Vagina (tissue), 2 donors: ENCODE results near the gene TMPRSS7. TPM values are rescaled to one million over a fixed set of nuclear protein-coding genes. Genes with fewer than 3 reads are reported as not detected.

Experiments used
- DNase-seq, 2 donors: peaks; one replicate each; pipeline ENCODE4 v3.0.0-alpha.2; 2017; ENCODE audit errors: extremely low spot score in 2 of 2
- H3K27ac ChIP-seq: fragments of 200-600 bp; sonication (generic); one replicate; pipeline ENCODE4 v1.5.1; 2019
- H3K27me3 ChIP-seq: fragments of 200-600 bp; sonication (generic); one replicate; pipeline ENCODE4 v1.5.1; 2019
- H3K36me3 ChIP-seq, 2 donors: fragments of 200-600 bp; sonication (generic); one replicate each; pipeline ENCODE4 v1.5.1; 2017 to 2019
- H3K4me1 ChIP-seq: fragments of 200-600 bp; sonication (generic); one replicate; pipeline ENCODE4 v1.5.1; 2019
- H3K4me3 ChIP-seq, 2 donors: fragments of 200-600 bp; sonication (generic); 1 replicate in 1 of 2; 2 replicates in 1 of 2; pipeline ENCODE4 v1.5.1; 2016 to 2019
- H3K9me3 ChIP-seq: fragments of 200-600 bp; sonication (generic); one replicate; pipeline ENCODE4 v1.5.1; 2019
- CTCF ChIP-seq, 3 experiments: fragments of 450-650 bp in 2 of 3; fragments of 200-600 bp in 1 of 3; sonication (generic) in 1 of 3; IDR thresholded peaks; one replicate each; pipeline ENCODE4 v1.5.1; 2017 to 2019; ENCODE audit warnings: antibody characterized with exemption in 3 of 3, mild to moderate bottlenecking in 2 of 3, moderate library complexity in 2 of 3
- POLR2A ChIP-seq, 2 donors: fragments of 450-650 bp; IDR thresholded peaks; one replicate each; pipeline ENCODE4 v1.6.1; 2017; ENCODE audit warnings: antibody characterized with exemption in 2 of 2, mild to moderate bottlenecking in 2 of 2, moderate library complexity in 2 of 2
- POLR2AphosphoS5 ChIP-seq, 2 donors: sonication (generic); formaldehyde crosslinking; IDR thresholded peaks; one replicate each; pipeline ENCODE4 v1.9.0; 2017; ENCODE audit warnings: antibody characterized with exemption in 2 of 2, mild to moderate bottlenecking in 2 of 2, low read depth in 1 of 2; ENCODE audit not compliant: insufficient read depth in 1 of 2
- intact Hi-C: fragments of 100-400 bp; cut with DNase I; formaldehyde crosslinking; loops from one replicate; pipeline ENCODE4 v1.15.1; 2023
- total RNA-seq: library from RNA; depleted of rRNA; stranded (reverse); fragments of >200 nt; gene quantifications from one replicate; pipeline ENCODE4 v1.2.3, GENCODE V29; 2016

The TMPRSS7 gene
- total RNA-seq, 1 donor from 2014 or later, result not detected

- TF ChIP-seq POLR2AphosphoS5 (IDR thresholded peaks at IDR 0.05; ENCODE audit: insufficient read depth in 1 of 2, low read depth in 1 of 2), result no peak
- TF ChIP-seq CTCF (IDR thresholded peaks at IDR 0.05), result no peak
- no peak for TF ChIP-seq POLR2A (IDR thresholded peaks at IDR 0.05)
- intact Hi-C loops, result no loop called here
- Histone ChIP-seq H3K4me1 (no peaks in the 10 kb centered on the region), H3K4me3 (no peak overlapping the region), H3K27ac (no peak overlapping the region), H3K36me3 (no peaks in the 10 kb centered on the region), H3K27me3 (no peaks in the 10 kb centered on the region), H3K9me3 (no peaks in the 10 kb centered on the region)
- no peak for DNase-seq
These were observed 22.1 kb upstream of the TMPRSS7 start for GRCh38 chr3:112012205-112012992.

GRCh38 chr3:112013058-112013783 lies 21.3 kb upstream of the TMPRSS7 start:
- Histone ChIP-seq H3K36me3 (no peaks in the 10 kb centered on the region), H3K4me3 (no peak overlapping the region), H3K27ac (no peak overlapping the region), H3K27me3 (no peaks in the 10 kb centered on the region), H3K4me1 (no peaks in the 10 kb centered on the region), H3K9me3 (no peaks in the 10 kb centered on the region)
- TF ChIP-seq CTCF (IDR thresholded peaks at IDR 0.05), result peak; percentile 45 to 52 (median 51)
- TF ChIP-seq POLR2AphosphoS5 (IDR thresholded peaks at IDR 0.05; ENCODE audit: insufficient read depth in 1 of 2, low read depth in 1 of 2), result peak in 1 of 2 donors; percentile 15
- TF ChIP-seq POLR2A (IDR thresholded peaks at IDR 0.05), result no peak
- DNase-seq, result no peak
- intact Hi-C loops, result no loop called here

- no peak for TF ChIP-seq POLR2AphosphoS5 (IDR thresholded peaks at IDR 0.05; ENCODE audit: insufficient read depth in 1 of 2, low read depth in 1 of 2)
- H3K36me3 ChIP-seq, result no peaks in the 10 kb centered on the region
- no peak overlapping the region for H3K4me3 ChIP-seq
- intact Hi-C loops, result no loop called here
- no peak overlapping the region for H3K27ac ChIP-seq
- DNase-seq, result no peak
- H3K9me3 ChIP-seq, result no peaks in the 10 kb centered on the region
- H3K4me1 ChIP-seq, result no peaks in the 10 kb centered on the region
- no peaks in the 10 kb centered on the region for H3K27me3 ChIP-seq
These were observed 20.8 kb upstream of the TMPRSS7 start for GRCh38 chr3:112013784-112014143.

- no peak overlapping the region for H3K27ac ChIP-seq
- no peaks in the 10 kb centered on the region for H3K9me3 ChIP-seq
- intact Hi-C loops, result no loop called here
- DNase-seq, result no peak
- H3K36me3 ChIP-seq, result no peaks in the 10 kb centered on the region
- no peak overlapping the region for H3K4me3 ChIP-seq
- no peak for TF ChIP-seq POLR2A (IDR thresholded peaks at IDR 0.05)
- no peak for TF ChIP-seq POLR2AphosphoS5 (IDR thresholded peaks at IDR 0.05; ENCODE audit: insufficient read depth in 1 of 2, low read depth in 1 of 2)
- no peak for TF ChIP-seq CTCF (IDR thresholded peaks at IDR 0.05)
- H3K27me3 ChIP-seq, result no peaks in the 10 kb centered on the region
- no peaks in the 10 kb centered on the region for H3K4me1 ChIP-seq
These were observed 17.4 kb upstream of the TMPRSS7 start for GRCh38 chr3:112017091-112017490.

- Histone ChIP-seq H3K36me3 (no peaks in the 10 kb centered on the region), H3K27ac (no peak overlapping the region), H3K9me3 (no peaks in the 10 kb centered on the region), H3K4me1 (no peaks in the 10 kb centered on the region), H3K27me3 (no peaks in the 10 kb centered on the region), H3K4me3 (no peak overlapping the region)
- DNase-seq, result no peak
- TF ChIP-seq CTCF (IDR thresholded peaks at IDR 0.05) (no peak), POLR2A (IDR thresholded peaks at IDR 0.05) (no peak), POLR2AphosphoS5 (IDR thresholded peaks at IDR 0.05; ENCODE audit: insufficient read depth in 1 of 2, low read depth in 1 of 2) (no peak)
- intact Hi-C loops, result no loop called here
These were observed 15.8 kb upstream of the TMPRSS7 start for GRCh38 chr3:112018712-112019111.
